NCI-H187 (cell line): ENCODE data around the gene PICK1.

Experiments
- DNase-seq, 2 experiments: peaks; one replicate each; lab custom pipeline; 2025; lab: John Stamatoyannopoulos, UW

PICK1 gene

GRCh38 chr22:38049812-38050619 lies 7.2 kb upstream of the PICK1 start:
- DNase-seq: no peak

DNA sequence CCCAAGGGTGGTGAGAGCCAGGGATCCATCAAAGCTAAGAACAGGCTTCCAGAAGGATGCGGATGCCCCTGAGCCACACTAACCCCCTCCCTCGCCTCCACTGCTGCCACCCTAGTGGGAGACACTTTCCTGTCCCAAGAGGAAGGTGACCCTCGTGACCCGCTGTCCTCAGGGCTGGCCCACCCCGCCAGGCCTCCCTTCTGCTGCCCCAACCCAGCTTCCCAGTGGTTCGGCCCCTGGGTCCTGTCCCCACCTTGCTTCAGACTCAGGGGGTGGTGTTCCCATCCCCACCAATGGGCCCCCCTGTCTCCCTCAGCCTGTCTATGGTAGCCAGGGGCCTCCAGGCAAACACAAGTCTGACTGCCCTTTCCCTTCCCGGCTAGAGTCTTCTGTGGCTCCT lies 6.5 kb upstream of the PICK1 start:
- no peak for DNase-seq

DNA sequence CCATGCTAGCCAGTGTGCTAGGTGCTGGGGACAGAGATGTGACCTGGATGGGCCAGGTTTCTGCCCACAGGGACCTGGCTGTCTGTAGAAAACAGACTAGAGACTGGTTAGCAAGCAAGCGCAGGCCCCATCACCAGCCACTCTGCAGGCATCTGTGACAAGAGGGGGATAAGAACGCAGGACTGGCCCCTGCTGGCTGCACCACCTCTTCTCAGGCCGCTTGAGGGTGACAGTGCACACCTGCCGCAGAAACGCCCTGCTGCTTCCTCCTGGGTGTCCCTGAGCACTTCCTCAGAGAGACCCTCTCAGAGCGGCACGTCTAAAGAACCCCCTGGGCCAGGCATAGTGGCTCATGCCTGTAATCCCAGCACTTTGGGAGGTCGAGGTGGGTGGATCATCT lies 5.9 kb upstream of the PICK1 start:
- DNase-seq: no peak

GRCh38 chr22:38051900-38052862 lies 5.0 kb upstream of the PICK1 start:
- peak; percentile 16 to 37 for DNase-seq

GRCh38 chr22:38062791-38063190 lies 5.6 kb downstream of the PICK1 start:
- DNase-seq: no peak

- no peak for DNase-seq
These were observed 8.3 kb downstream of the PICK1 start for GRCh38 chr22:38065539-38065938.

DNA sequence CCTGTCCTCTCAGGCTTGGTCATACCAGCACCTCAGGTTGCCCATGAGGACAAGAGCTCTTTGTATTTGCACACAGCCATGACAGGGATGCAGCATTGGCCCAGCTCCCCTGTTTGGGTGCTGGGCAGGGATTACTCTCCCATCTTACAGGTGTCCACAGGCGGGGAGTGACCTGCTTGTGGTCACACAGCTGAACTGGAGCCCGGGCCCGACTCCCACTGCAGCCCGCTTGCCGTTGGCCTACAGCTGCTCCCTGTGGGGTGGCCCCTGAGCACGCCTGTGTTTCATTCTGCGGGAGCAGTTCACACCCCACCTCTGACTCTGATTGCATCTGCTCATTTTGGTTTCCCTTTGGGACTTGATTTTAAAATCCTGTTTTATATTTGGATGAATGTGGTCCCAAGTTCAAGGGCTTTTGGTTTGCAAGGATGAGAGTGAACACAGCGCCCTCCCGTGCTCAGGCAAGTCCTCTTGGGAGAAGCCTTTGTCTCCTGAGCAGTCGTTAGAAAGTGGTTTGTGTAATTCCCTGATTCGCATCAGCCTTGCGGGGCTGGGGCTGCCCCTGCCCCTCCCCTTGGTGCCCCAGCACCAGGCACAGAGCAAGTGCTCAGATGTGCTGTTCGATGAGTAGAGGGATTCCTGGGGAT lies 9.3 kb downstream of the PICK1 start:
- DNase-seq: no peak

GRCh38 chr22:38067028-38067415 lies 9.8 kb downstream of the PICK1 start:
- no peak for DNase-seq

GRCh38 chr22:38067761-38068360 lies 10.7 kb downstream of the PICK1 start:
- DNase-seq: no peak

DNA sequence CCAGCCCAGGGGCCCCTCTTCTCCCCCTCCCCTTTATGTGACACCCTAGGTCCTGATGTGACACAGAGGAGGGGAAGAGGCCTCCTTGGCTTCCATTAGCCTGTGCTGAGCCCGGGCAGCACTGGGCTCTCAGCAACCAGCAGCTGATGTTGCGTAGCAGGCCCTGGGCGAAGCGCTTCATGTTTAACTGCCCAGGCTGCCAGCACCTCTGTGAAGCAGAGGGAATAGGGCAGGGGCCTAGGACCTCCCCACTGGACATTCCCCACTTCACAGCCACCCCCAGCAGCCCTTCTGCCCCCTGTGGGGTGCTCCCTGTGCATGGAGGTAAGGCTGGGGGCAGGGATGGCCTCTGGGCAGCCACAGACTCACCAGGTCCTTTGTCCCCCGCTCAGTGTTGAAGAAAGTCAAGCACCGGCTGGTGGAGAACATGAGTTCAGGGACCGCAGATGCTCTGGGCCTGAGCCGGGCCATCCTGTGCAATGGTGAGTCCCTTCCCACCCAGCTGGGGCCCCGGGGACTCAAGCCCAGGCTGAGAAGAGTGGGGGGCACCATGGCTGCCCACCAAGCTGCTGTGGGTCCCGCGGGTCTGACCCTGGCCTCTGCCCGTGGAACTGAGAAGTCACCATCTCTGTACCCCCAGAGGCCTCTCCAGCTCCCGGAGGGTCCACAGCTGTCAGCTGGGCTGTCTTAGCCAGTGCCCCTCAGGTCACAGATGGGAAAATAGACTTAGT lies 11.6 kb downstream of the PICK1 start:
- DNase-seq: no peak

- DNase-seq: no peak
These were observed 12.4 kb downstream of the PICK1 start for GRCh38 chr22:38069372-38070249.

GRCh38 chr22:38070250-38070921 lies 13.2 kb downstream of the PICK1 start:
- DNase-seq: no peak

GRCh38 chr22:38071421-38072321 lies 14.5 kb downstream of the PICK1 start:
- DNase-seq: no peak

- DNase-seq: no peak
These were observed 15.3 kb downstream of the PICK1 start for GRCh38 chr22:38072322-38073149.

- no peak for DNase-seq
These were observed 16.2 kb downstream of the PICK1 start for GRCh38 chr22:38073150-38074130.
